Measurements from ENCODE around the gene ARHGAP15.

The ARHGAP15 gene

GRCh38 chr2:143354050-143354750, 225.0 kb downstream of the ARHGAP15 start:
- DNase-seq, result no peak

GRCh38 chr2:143355870-143356269, 226.7 kb downstream of the ARHGAP15 start:
- no peak for DNase-seq

GRCh38 chr2:143356336-143356735, 227.1 kb downstream of the ARHGAP15 start:
- DNase-seq, result no peak

GRCh38 chr2:143356736-143357446, 227.7 kb downstream of the ARHGAP15 start:
- DNase-seq, result no peak

- no peak for DNase-seq
These were observed 228.7 kb downstream of the ARHGAP15 start for GRCh38 chr2:143357966-143358365.

GRCh38 chr2:143361346-143361745, 232.1 kb downstream of the ARHGAP15 start:
- DNase-seq, result no peak

GRCh38 chr2:143371616-143372015, 242.4 kb downstream of the ARHGAP15 start:
- DNase-seq, result no peak

GRCh38 chr2:143375384-143375880, 246.2 kb downstream of the ARHGAP15 start:
- no peak for DNase-seq

GRCh38 chr2:143378996-143379395, 249.8 kb downstream of the ARHGAP15 start:
- DNase-seq, result no peak

- DNase-seq, result no peak
These were observed 250.7 kb downstream of the ARHGAP15 start for GRCh38 chr2:143379955-143380354.

GRCh38 chr2:143382573-143382972, 253.4 kb downstream of the ARHGAP15 start:
- DNase-seq, result no peak

GRCh38 chr2:143383016-143383415, 253.8 kb downstream of the ARHGAP15 start:
- DNase-seq, result no peak

GRCh38 chr2:143384111-143384510, 254.9 kb downstream of the ARHGAP15 start:
- no peak for DNase-seq

- DNase-seq, result no peak
These were observed 261.0 kb downstream of the ARHGAP15 start for GRCh38 chr2:143390171-143390570.

GRCh38 chr2:143392358-143392757, 263.1 kb downstream of the ARHGAP15 start:
- DNase-seq, result no peak

- no peak for DNase-seq
These were observed 264.8 kb downstream of the ARHGAP15 start for GRCh38 chr2:143394062-143394461.

- no peak for DNase-seq
These were observed 268.8 kb downstream of the ARHGAP15 start for GRCh38 chr2:143397884-143398614.

- no peak for DNase-seq
These were observed 269.6 kb downstream of the ARHGAP15 start for GRCh38 chr2:143398781-143399180.

- DNase-seq, result no peak
These were observed 270.4 kb downstream of the ARHGAP15 start for GRCh38 chr2:143399631-143400069.

GRCh38 chr2:143401861-143402260, 272.6 kb downstream of the ARHGAP15 start:
- no peak for DNase-seq

GRCh38 chr2:143402451-143402850, 273.2 kb downstream of the ARHGAP15 start:
- no peak for DNase-seq

- no peak for DNase-seq
These were observed 281.1 kb downstream of the ARHGAP15 start for GRCh38 chr2:143410082-143410897.

GRCh38 chr2:143415571-143415970, 286.4 kb downstream of the ARHGAP15 start:
- no peak for DNase-seq
